BJ (cell line): ENCODE data around the gene PROSER2. TPM values are rescaled to one million over a fixed set of nuclear protein-coding genes. Genes with fewer than 3 reads are reported as not detected.

Experiments used
- CTCF ChIA-PET: fragments of 350-600 bp; formaldehyde crosslinking; extraction: SDS; loops from one replicate; lab custom pipeline; 2021; ENCODE audit warnings: antibody characterized with exemption, inconsistent platforms; lab: Yijun Ruan, JAX
- POLR2A ChIA-PET: fragments of 300-600 bp; sonication (Branson Sonifier 250); formaldehyde crosslinking; extraction: SDS; loops from one replicate; lab custom pipeline; 2021; ENCODE audit warnings: antibody characterized with exemption; lab: Charles Lee
- DNase-seq: peaks from one replicate; pipeline ENCODE4 v3.0.0-alpha.2; 2011; ENCODE audit warnings: low read depth
- H3K27me3 ChIP-seq: 2 replicates; pipeline ENCODE4 v1.6.0; 2011; ENCODE audit warnings: low read length; ENCODE audit not compliant: control insufficient read depth, insufficient read depth
- H3K36me3 ChIP-seq: 2 replicates; pipeline ENCODE4 v1.5.1; 2011; ENCODE audit warnings: low read length; ENCODE audit not compliant: control insufficient read depth, insufficient read depth
- H3K4me3 ChIP-seq: 2 replicates; pipeline ENCODE4 v1.5.1; 2011; ENCODE audit warnings: low read depth, mild to moderate bottlenecking, control low read depth, low read length
- CTCF ChIP-seq: IDR thresholded peaks from 2 replicates; pipeline ENCODE4 v1.5.1; 2011; ENCODE audit warnings: low read depth, mild to moderate bottlenecking, control low read depth, inconsistent platforms, low read length, moderate library complexity; ENCODE audit not compliant: insufficient read depth
- polyA plus RNA-seq: library from polyadenylated mRNA; depleted of rRNA; stranded (reverse); fragments of >200 nt; gene quantifications from 2 replicates; pipeline ENCODE4 v1.2.3, GENCODE V29; 2011

PROSER2 gene
- polyA plus RNA-seq, 1 experiment, result 1.2 TPM

GRCh38 chr10:11895108-11895466 is 71.9 kb downstream of the PROSER2 start:
- ChIA-PET CTCF (no interaction called here), POLR2A (no interaction called here)
- no peak for TF ChIP-seq CTCF
- H3K27me3 ChIP-seq, result no peaks in the 10 kb centered on the region
- no peak overlapping the region for H3K4me3 ChIP-seq
- H3K36me3 ChIP-seq, result no peaks in the 10 kb centered on the region
- DNase-seq, result no peak

- H3K36me3 ChIP-seq, result no peaks in the 10 kb centered on the region
- TF ChIP-seq CTCF, result no peak
- H3K4me3 ChIP-seq, result no peak overlapping the region
- ChIA-PET POLR2A (no interaction called here), CTCF (no interaction called here)
- DNase-seq, result no peak
- H3K27me3 ChIP-seq, result no peaks in the 10 kb centered on the region
Observed at GRCh38 chr10:11895598-11895997, 72.4 kb downstream of the PROSER2 start.

- Histone ChIP-seq H3K36me3 (no peaks in the 10 kb centered on the region), H3K4me3 (no peak overlapping the region), H3K27me3 (no peaks in the 10 kb centered on the region)
- ChIA-PET POLR2A (no interaction called here), CTCF (no interaction called here)
- no peak for TF ChIP-seq CTCF
- DNase-seq, result no peak
Observed at GRCh38 chr10:11896549-11897200, 73.5 kb downstream of the PROSER2 start.

- DNase-seq, result no peak
- ChIA-PET CTCF (interaction anchor here (0.5 kb wide), 1 partner anchor 749 kb away, joined by 3 read pairs; no protein-coding TSS in a partner anchor), POLR2A (no interaction called here)
- TF ChIP-seq CTCF, result no peak
- Histone ChIP-seq H3K4me3 (no peak overlapping the region), H3K27me3 (peaks cover 3% of the 10 kb centered on the region; the same call in 1 of the 2 replicates), H3K36me3 (no peaks in the 10 kb centered on the region)
Observed at GRCh38 chr10:11898033-11898371, 74.8 kb downstream of the PROSER2 start.

GRCh38 chr10:11898372-11899066 is 75.4 kb downstream of the PROSER2 start:
- TF ChIP-seq CTCF, result no peak
- CTCF ChIA-PET, result no interaction called here
- H3K36me3 ChIP-seq, result no peaks in the 10 kb centered on the region
- no peak overlapping the region for H3K4me3 ChIP-seq
- POLR2A ChIA-PET, result no interaction called here
- DNase-seq, result no peak
- peaks cover 3% of the 10 kb centered on the region; the same call in 1 of the 2 replicates for H3K27me3 ChIP-seq
